Activated CD8-positive, alpha-beta memory T cell treated with anti-CD3 and anti-CD28 coated beads for 4 hours (primary cell): ENCODE data around the gene MEGF8.
A peak's percentile ranks its signal among the peaks of the same experiment; 100 is the strongest.

Experiments used
- DNase-seq, 2 donors: peaks; one replicate each; pipeline ENCODE4 v3.0.0-alpha.2; 2020; ENCODE audit warnings: low read depth in 2 of 2

MEGF8 gene

GRCh38 chr19:42286349-42287016, 39.0 kb upstream of the MEGF8 start:
- no peak for DNase-seq

- no peak for DNase-seq
Measured at GRCh38 chr19:42287017-42287826, 38.2 kb upstream of the MEGF8 start.

- DNase-seq: no peak
Measured at GRCh38 chr19:42287827-42288107, 37.7 kb upstream of the MEGF8 start.

GRCh38 chr19:42288387-42288786, 37.0 kb upstream of the MEGF8 start:
- no peak for DNase-seq

GRCh38 chr19:42288881-42289555, 36.4 kb upstream of the MEGF8 start:
- DNase-seq: no peak

- no peak for DNase-seq
Measured at GRCh38 chr19:42289556-42290041, 35.8 kb upstream of the MEGF8 start.

- DNase-seq: no peak
Measured at GRCh38 chr19:42290136-42290522, 35.3 kb upstream of the MEGF8 start.

GRCh38 chr19:42290523-42291434, 34.7 kb upstream of the MEGF8 start:
- peak in 1 of 2 donors; percentile 27 for DNase-seq

GRCh38 chr19:42291435-42291810, 34.0 kb upstream of the MEGF8 start:
- no peak for DNase-seq

- no peak for DNase-seq
Measured at GRCh38 chr19:42292042-42292960, 33.1 kb upstream of the MEGF8 start.

- no peak for DNase-seq
Measured at GRCh38 chr19:42292963-42293362, 32.5 kb upstream of the MEGF8 start.

GRCh38 chr19:42293540-42293939, 31.9 kb upstream of the MEGF8 start:
- DNase-seq: no peak

- no peak for DNase-seq
Measured at GRCh38 chr19:42293948-42294347, 31.5 kb upstream of the MEGF8 start.

GRCh38 chr19:42294471-42295137, 30.8 kb upstream of the MEGF8 start:
- DNase-seq: no peak

- no peak for DNase-seq
Measured at GRCh38 chr19:42295342-42295741, 30.1 kb upstream of the MEGF8 start.

- peak; percentile 75 to 85 for DNase-seq
Measured at GRCh38 chr19:42295831-42296525, 29.5 kb upstream of the MEGF8 start.

GRCh38 chr19:42297039-42297438, 28.4 kb upstream of the MEGF8 start:
- no peak for DNase-seq

GRCh38 chr19:42301646-42302203, 23.7 kb upstream of the MEGF8 start, which contains the start of gene PRR19:
Gene PRR19, plus strand, starts transcription at chr19:42302132. Its CDS starts 7,453 bp downstream, at chr19:42309585.
- no peak for DNase-seq

GRCh38 chr19:42303101-42303464, 22.4 kb upstream of the MEGF8 start:
- DNase-seq: no peak
